GM18505 (cell line): ENCODE results near the gene LNX1.
"Not testable (repeated sequence)": the region's sequence is repeated elsewhere in the genome, so short reads cannot be mapped to it uniquely, and the experiment has no call there.

Source experiments
- ATAC-seq: cut with Tn5 transposase; IDR thresholded peaks from one replicate; pipeline ENCODE4 v1.9.1; 2021; ENCODE audit not compliant: unreplicated experiment
- POLR2A ChIP-seq: IDR thresholded peaks from 4 replicates; pipeline ENCODE4 v1.6.1; 2011; ENCODE audit warnings: borderline replicate concordance; ENCODE audit not compliant: insufficient read depth, insufficient read length; ENCODE audit errors: extremely low read depth

The LNX1 gene

DNA sequence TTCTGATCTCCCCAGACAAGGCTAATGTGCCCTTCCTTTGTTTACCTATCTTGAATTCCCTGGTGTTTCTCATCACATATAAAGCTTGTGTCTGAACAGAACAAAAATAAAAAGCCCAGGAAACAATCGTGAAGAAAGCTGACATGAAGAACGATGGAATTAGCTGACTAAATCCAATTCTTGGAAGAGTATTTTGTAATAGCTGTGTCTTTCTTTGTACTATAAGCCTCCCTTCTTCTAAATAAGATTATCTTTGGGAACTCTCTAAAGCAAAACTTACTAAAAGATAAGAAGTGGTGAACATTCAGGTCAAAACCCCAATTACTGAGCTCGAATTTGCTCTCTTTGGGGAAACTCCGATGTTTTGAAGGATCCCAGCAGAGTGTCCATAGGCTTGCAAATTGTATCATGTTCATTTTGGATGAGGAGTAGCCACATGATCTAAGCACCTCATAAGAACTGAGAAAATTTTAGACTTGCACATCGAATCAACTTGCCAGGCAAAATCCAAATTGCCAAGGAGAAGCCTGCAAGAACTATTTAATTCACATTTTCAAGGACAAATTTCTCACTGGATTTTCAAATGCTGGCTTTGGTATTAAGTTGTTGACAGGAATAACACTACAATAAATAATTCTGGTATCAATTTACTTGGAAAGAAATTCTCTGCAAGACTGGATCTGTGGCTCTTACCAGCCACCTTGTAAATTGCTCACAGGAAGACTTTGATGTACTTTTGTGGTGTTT, 106.2 kb downstream of the LNX1 start:
- no peak for TF ChIP-seq POLR2A
- no peak for ATAC-seq

DNA sequence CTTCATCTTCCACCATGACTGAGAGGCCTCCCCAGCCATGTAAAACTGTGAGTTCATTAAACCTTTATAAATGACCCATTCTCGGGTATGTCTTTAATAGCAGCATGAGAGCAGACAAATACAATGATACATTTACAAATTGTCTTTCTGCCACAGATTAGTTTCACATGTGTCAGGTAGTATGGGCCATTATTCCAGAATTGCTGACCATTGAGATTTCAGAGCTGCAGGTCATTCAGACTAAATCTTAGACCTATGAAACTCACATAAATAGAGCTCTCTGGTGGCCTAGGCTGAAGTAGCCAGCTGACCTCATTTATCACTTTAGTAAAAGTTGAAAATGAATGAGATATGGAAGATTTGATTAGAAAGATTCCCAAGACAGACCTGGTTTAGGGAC, 108.0 kb downstream of the LNX1 start:
- no peak for TF ChIP-seq POLR2A
- no peak for ATAC-seq

- ATAC-seq, result no peak
- TF ChIP-seq POLR2A, result no peak
Measured at GRCh38 chr4:53481586-53481985, 109.7 kb downstream of the LNX1 start.

GRCh38 chr4:53480909-53481308, 110.4 kb downstream of the LNX1 start:
- ATAC-seq, result no peak
- no peak for TF ChIP-seq POLR2A

DNA sequence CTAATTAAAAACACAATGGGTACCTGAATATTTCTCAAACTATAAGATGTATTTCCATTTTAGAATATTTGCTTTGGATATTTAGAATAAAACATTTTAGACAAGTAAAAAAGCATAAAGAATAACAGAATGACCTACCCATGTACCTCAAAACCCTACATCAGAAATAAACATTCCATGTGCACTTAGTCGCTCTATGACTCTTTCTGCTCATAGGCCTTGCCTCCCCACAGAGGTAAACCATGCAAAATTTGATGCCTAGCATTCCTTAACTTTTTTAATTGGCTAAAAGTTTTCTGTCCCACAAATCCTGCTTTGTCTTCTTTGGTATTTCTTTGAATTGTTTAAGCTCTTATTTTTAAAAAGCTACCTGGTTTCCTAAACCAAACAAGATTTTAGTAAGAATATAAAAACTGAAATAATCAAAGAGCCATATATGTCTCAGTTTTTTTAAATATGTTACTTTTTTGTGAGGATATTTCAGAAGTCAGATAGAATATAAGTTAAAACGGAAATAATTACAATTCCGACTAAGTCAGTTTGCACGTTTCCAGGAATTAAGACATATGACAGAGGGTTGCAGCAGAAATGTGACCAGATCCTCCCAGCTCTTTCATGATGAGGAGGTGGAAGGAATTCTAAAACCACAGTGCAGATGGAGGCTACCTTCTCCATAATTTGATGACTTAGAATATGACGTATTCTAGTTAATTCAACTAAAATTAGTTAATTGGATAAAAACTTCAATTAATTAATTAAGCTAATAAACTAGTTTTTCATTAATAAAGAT, 111.4 kb downstream of the LNX1 start:
- ATAC-seq, result no peak
- TF ChIP-seq POLR2A, result no peak

DNA sequence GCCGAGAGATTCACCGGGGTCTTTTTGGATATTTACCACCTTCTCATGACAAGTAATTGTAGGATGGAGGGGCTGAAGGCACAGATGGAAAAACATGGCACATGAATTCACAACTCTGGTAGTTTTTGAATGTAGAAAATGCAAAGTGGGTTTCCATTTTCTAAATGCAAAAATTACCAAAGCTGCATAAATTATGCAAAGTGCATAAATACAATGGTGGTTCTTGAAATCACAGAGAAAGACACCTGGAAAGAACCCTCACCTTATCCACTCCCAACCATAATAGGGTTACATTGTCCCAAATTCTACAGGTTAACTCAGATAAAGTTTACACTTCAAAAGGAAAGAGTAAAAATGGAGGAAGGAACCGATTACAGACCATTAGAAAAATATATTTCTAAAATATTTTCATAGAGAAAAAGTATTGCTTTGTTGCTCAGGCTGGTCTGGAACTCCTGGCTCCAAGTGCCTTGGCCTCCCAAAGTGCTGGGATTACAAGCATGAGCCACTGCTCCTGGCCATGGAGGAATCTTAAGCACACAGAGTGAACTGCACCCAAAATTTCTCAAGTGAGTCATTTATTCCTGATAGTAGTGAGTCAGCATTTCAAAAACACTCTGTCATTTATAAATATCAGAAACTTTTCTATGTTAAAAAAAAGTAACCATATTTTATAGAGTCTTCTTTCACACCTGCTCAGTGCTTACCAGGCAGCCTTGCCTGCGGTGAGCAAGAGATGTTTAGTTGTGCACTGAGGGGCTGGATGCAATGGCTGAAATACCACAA, 112.4 kb downstream of the LNX1 start:
- no peak for ATAC-seq
- no peak for TF ChIP-seq POLR2A

GRCh38 chr4:53477636-53478035, 113.7 kb downstream of the LNX1 start:
- TF ChIP-seq POLR2A, result no peak
- no peak for ATAC-seq

DNA sequence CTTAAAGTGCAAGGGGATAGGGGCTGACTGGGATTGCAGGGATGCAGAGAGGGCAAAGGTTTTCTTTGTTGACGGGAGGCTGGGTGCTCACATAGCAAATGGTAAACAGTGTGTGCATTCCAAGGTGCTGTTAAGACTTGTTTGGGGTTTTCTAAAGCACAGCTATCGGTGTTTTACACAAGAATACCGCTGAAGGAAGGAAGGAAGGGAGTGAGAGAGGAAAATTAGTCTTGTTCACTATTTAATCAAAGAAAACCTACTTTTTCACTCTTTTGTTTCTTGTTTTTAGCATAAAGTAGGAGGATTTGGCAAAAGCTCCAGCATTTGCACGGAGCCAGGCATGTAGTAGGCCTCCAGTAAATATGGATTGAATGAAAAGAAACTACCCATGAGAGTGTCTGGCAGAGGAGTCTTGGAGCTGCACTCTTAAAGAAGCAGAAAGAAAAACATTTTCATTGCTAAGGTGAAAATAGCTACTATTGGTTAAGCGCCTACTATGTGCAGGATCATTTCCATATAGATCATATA, 114.2 kb downstream of the LNX1 start:
- ATAC-seq, result no peak
- no peak for TF ChIP-seq POLR2A

GRCh38 chr4:53476232-53477037, 114.9 kb downstream of the LNX1 start:
- ATAC-seq, result no peak
- TF ChIP-seq POLR2A, result no peak

DNA sequence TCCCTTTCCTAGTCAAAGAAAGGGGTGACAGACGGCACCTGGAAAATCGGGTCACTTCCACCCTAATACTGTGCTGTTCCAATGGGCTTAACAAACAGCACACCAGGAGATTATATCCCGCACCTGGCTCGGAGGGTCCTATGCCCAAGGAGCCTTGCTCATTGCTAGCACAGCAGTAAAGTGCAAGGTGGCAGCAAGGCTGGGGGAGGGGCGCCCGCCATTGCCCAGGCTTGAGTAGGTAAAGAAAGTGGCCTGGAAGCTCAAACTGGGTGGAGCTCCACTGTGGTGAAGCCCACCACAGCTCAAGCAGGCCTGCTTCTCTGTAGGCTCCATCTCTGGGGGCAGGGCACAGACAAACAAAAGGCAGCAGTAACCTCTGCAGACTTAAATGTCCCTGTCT, 124.7 kb downstream of the LNX1 start:
- ATAC-seq, result not testable (repeated sequence)

- no peak for TF ChIP-seq POLR2A
- no peak for ATAC-seq
Measured at GRCh38 chr4:53465891-53466290, 125.4 kb downstream of the LNX1 start.

GRCh38 chr4:53465281-53465680, 126.0 kb downstream of the LNX1 start:
- TF ChIP-seq POLR2A, result no peak
- no peak for ATAC-seq

- no peak for ATAC-seq
- no peak for TF ChIP-seq POLR2A
Measured at GRCh38 chr4:53463340-53463739, 127.9 kb downstream of the LNX1 start.
